ENCODE results near the gene PHEX.

GRCh38 chrX:22268706-22269105 lies 236.6 kb downstream of the PHEX start:
- TF ChIP-seq CTCF (IDR thresholded peaks at IDR 0.05) (no peak), POLR2AphosphoS5 (IDR thresholded peaks at IDR 0.05) (no peak), EP300 (IDR thresholded peaks at IDR 0.05) (no peak), POLR2A (IDR thresholded peaks at IDR 0.05) (no peak)

All from sigmoid colon (tissue), 4 donors.